SKM-1 treated with dmso at 0.1 percent for 144 hours (cell line): Measurements from ENCODE around the gene PATE3.

ENCODE experiments used
- DNase-seq: peaks from one replicate; lab custom pipeline; 2025; ENCODE audit not compliant: unreplicated experiment; lab: John Stamatoyannopoulos, UW

The PATE3 gene

DNA sequence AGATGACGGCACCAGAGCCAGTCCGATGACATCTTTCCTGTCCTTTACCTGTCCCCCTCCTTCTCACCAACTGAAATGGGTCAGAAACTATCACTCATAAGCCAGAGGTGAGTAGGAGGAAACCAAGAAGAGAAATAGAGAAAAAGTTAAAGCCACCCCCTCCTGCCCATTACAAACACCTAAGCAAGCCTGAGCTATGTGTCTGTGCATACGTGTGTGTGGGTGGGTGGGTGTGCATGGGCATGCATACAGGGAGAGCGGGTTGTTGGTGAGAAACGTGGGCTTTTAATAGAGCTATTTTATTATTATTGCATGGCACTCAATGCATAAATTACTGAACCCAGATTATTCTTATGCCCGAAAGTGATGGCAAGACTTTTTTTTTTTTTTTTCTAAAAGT lies 47.8 kb downstream of the PATE3 start:
- DNase-seq = no peak
